GM12878 (cell line): Measurements from ENCODE around the gene KRT31. TPM values are rescaled to one million over a fixed set of nuclear protein-coding genes. Genes with fewer than 3 reads are reported as not detected.

Source experiments
- FOXK2 ChIP-seq: fragments of 450-650 bp; IDR thresholded peaks from 2 replicates; pipeline ENCODE4 v1.6.1; 2017; ENCODE audit warnings: mild to moderate bottlenecking, moderate library complexity
- NFXL1 ChIP-seq: fragments of 450-650 bp; IDR thresholded peaks from 2 replicates; pipeline ENCODE4 v1.6.1; 2017; ENCODE audit warnings: antibody characterized with exemption, mild to moderate bottlenecking, borderline replicate concordance
- SREBF2 ChIP-seq: IDR thresholded peaks from 2 replicates; pipeline ENCODE4 v1.6.1; 2012; ENCODE audit warnings: mild to moderate bottlenecking, low read length
- polyA plus RNA-seq, 11 experiments: library from polyadenylated mRNA; depleted of rRNA in 4 of 11; unstranded in 6 of 11; stranded (reverse) in 5 of 11; fragments of >200 nt; fragmentation: Nextera tagmentation in 4 of 11; fragmentation: Illumina TruSeq in 1 of 11; extraction: Ambion mirVana in 4 of 11; extraction: Trizol in 1 of 11; gene quantifications; 1 replicate in 1 of 11; 2 replicates in 10 of 11; pipeline versions ENCODE4 v1.2.1 to v1.2.3, GENCODE V29; 2011 to 2016; ENCODE audit warnings: inconsistent platforms in 2 of 11, missing spikeins in 2 of 11, low read depth in 1 of 11
- total RNA-seq, 4 experiments: library from RNA; depleted of rRNA in 3 of 4; stranded (reverse); fragments of >200 nt in 3 of 4; fragmentation: Illumina TruSeq in 1 of 4; extraction: Trizol in 1 of 4; gene quantifications; 2 replicates each; pipeline versions ENCODE4 v1.2.1 to v1.2.3, GENCODE V29; 2013 to 2021
- TF ChIP-seq, protein P1 (sequence below): fragments of 450-650 bp; IDR thresholded peaks from 2 replicates; pipeline ENCODE4 v1.6.1; 2017; ENCODE audit warnings: mild to moderate bottlenecking, moderate library complexity
- TF ChIP-seq, protein P2 (sequence below): fragments of 450-650 bp; conservative IDR thresholded peaks from 2 replicates; pipeline ENCODE4 v1.6.1; 2017; ENCODE audit warnings: mild to moderate bottlenecking, moderate library complexity
- TF ChIP-seq, protein P3 (sequence below): fragments of 450-650 bp; IDR thresholded peaks from 2 replicates; pipeline ENCODE4 v1.6.1; 2016; ENCODE audit warnings: mild to moderate bottlenecking
- TF ChIP-seq, protein P4 (sequence below): IDR thresholded peaks from 2 replicates; pipeline ENCODE4 v1.6.1; 2012; ENCODE audit warnings: low read depth, low read length, improper control_type of control experiment

The KRT31 gene
- total and polyA plus RNA-seq, 10 of the 15 experiments (the other 5 are each of a cell fraction or from before 2014, with no cell fraction given): not detected

DNA sequence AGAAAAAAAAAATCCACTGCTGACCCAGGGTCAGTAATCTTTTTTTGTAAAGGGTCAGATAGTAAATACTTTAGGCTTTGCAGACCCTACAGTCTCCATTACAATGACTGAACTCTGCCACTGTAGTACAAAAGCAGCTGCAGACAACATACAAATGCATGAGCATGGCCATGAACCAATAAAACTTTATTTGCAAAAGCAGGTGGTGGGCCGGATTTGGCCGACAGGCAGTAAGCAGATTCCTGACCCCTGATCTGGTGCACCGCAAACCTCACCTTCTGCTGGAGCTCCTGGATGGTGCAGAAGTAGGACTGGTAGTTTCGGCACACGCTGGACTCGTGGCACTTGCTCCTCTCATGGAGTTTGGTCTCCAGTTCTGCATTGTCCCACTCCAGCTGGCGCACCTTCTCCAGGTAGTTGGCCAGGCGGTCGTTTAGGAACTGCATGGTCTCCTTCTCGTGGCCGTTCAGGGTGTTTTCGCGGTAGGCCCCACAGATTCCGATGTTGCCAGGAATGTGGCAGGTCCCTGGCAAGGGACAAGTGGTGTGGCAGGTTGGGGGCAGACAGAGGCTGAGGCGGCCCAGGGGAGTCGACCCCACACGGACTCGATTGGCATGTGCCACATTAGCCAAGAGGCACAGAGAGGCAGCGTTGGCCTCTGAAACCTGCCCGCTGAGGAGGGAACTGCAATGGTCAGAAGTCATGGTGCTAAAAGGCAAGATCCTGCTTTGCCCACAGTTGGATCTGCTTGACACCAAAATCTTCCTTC, 13.8 kb upstream of the KRT31 start (continued):
- TF ChIP-seq, protein P1, sequence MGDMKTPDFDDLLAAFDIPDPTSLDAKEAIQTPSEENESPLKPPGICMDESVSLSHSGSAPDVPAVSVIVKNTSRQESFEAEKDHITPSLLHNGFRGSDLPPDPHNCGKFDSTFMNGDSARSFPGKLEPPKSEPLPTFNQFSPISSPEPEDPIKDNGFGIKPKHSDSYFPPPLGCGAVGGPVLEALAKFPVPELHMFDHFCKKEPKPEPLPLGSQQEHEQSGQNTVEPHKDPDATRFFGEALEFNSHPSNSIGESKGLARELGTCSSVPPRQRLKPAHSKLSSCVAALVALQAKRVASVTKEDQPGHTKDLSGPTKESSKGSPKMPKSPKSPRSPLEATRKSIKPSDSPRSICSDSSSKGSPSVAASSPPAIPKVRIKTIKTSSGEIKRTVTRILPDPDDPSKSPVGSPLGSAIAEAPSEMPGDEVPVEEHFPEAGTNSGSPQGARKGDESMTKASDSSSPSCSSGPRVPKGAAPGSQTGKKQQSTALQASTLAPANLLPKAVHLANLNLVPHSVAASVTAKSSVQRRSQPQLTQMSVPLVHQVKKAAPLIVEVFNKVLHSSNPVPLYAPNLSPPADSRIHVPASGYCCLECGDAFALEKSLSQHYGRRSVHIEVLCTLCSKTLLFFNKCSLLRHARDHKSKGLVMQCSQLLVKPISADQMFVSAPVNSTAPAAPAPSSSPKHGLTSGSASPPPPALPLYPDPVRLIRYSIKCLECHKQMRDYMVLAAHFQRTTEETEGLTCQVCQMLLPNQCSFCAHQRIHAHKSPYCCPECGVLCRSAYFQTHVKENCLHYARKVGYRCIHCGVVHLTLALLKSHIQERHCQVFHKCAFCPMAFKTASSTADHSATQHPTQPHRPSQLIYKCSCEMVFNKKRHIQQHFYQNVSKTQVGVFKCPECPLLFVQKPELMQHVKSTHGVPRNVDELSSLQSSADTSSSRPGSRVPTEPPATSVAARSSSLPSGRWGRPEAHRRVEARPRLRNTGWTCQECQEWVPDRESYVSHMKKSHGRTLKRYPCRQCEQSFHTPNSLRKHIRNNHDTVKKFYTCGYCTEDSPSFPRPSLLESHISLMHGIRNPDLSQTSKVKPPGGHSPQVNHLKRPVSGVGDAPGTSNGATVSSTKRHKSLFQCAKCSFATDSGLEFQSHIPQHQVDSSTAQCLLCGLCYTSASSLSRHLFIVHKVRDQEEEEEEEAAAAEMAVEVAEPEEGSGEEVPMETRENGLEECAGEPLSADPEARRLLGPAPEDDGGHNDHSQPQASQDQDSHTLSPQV: no peak
- TF ChIP-seq, protein P2, sequence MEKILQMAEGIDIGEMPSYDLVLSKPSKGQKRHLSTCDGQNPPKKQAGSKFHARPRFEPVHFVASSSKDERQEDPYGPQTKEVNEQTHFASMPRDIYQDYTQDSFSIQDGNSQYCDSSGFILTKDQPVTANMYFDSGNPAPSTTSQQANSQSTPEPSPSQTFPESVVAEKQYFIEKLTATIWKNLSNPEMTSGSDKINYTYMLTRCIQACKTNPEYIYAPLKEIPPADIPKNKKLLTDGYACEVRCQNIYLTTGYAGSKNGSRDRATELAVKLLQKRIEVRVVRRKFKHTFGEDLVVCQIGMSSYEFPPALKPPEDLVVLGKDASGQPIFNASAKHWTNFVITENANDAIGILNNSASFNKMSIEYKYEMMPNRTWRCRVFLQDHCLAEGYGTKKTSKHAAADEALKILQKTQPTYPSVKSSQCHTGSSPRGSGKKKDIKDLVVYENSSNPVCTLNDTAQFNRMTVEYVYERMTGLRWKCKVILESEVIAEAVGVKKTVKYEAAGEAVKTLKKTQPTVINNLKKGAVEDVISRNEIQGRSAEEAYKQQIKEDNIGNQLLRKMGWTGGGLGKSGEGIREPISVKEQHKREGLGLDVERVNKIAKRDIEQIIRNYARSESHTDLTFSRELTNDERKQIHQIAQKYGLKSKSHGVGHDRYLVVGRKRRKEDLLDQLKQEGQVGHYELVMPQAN: no peak
- TF ChIP-seq FOXK2 (no peak), SREBF2 (no peak), NFXL1 (no peak)
- TF ChIP-seq, protein P3, sequence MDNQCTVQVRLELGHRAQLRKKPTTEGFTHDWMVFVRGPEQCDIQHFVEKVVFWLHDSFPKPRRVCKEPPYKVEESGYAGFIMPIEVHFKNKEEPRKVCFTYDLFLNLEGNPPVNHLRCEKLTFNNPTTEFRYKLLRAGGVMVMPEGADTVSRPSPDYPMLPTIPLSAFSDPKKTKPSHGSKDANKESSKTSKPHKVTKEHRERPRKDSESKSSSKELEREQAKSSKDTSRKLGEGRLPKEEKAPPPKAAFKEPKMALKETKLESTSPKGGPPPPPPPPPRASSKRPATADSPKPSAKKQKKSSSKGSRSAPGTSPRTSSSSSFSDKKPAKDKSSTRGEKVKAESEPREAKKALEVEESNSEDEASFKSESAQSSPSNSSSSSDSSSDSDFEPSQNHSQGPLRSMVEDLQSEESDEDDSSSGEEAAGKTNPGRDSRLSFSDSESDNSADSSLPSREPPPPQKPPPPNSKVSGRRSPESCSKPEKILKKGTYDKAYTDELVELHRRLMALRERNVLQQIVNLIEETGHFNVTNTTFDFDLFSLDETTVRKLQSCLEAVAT: no peak
- TF ChIP-seq, protein P4, sequence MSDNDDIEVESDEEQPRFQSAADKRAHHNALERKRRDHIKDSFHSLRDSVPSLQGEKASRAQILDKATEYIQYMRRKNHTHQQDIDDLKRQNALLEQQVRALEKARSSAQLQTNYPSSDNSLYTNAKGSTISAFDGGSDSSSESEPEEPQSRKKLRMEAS: no peak
